Memory B cell (primary cell): ENCODE results near the gene DNAH3.
"Not testable (repeated sequence)": the region's sequence is repeated elsewhere in the genome, so short reads cannot be mapped to it uniquely, and the experiment has no call there.

Source experiments
- ATAC-seq: fragments of 150-1000 bp; cut with Tn5 transposase; 2 replicates; pipeline ENCODE4 v1.10.0; 2021; ENCODE audit warnings: low read depth, mild to moderate bottlenecking, moderate library complexity
- DNase-seq, 2 donors: peaks; one replicate each; pipeline ENCODE4 v3.0.0; 2022; ENCODE audit warnings: low spot score in 2 of 2
- H3K27ac Mint-ChIP-seq: one replicate; pipeline ENCODE4 v1.8.0; 2022; ENCODE audit warnings: mild to moderate bottlenecking, moderate library complexity, mixed read lengths
- H3K27me3 Mint-ChIP-seq: one replicate; pipeline ENCODE4 v1.8.0; 2022; ENCODE audit warnings: mixed read lengths
- H3K36me3 Mint-ChIP-seq: one replicate; pipeline ENCODE4 v1.8.0; 2022; ENCODE audit warnings: mild to moderate bottlenecking, mixed read lengths
- H3K4me1 Mint-ChIP-seq: one replicate; pipeline ENCODE4 v1.8.0; 2022; ENCODE audit warnings: mixed read lengths
- H3K4me3 Mint-ChIP-seq: one replicate; pipeline ENCODE4 v1.8.0; 2022; ENCODE audit warnings: mild to moderate bottlenecking, moderate library complexity, mixed read lengths
- H3K9me3 Mint-ChIP-seq: one replicate; pipeline ENCODE4 v1.8.0; 2022; ENCODE audit warnings: mixed read lengths

The DNAH3 gene

GRCh38 chr16:20956319-20956718, 194.3 kb downstream of the DNAH3 start:
- H3K9me3 Mint-ChIP-seq: no peaks in the 10 kb centered on the region
- H3K4me1 Mint-ChIP-seq: peaks cover 2% of the 10 kb centered on the region
- no peak overlapping the region for H3K27ac Mint-ChIP-seq
- no peak overlapping the region for H3K4me3 Mint-ChIP-seq
- no peaks in the 10 kb centered on the region for H3K36me3 Mint-ChIP-seq
- no peak for DNase-seq
- no peak for ATAC-seq
- H3K27me3 Mint-ChIP-seq: peaks cover 7% of the 10 kb centered on the region

- Mint-ChIP-seq H3K9me3 (no peaks in the 10 kb centered on the region), H3K4me3 (no peak overlapping the region), H3K27ac (no peak overlapping the region), H3K4me1 (peaks cover 2% of the 10 kb centered on the region), H3K27me3 (peaks cover 10% of the 10 kb centered on the region), H3K36me3 (no peaks in the 10 kb centered on the region)
- ATAC-seq: no peak
- no peak for DNase-seq
Measured at GRCh38 chr16:20954574-20954973, 196.1 kb downstream of the DNAH3 start.

- peaks cover 11% of the 10 kb centered on the region for H3K27me3 Mint-ChIP-seq
- no peak overlapping the region for H3K27ac Mint-ChIP-seq
- no peaks in the 10 kb centered on the region for H3K9me3 Mint-ChIP-seq
- H3K36me3 Mint-ChIP-seq: no peaks in the 10 kb centered on the region
- ATAC-seq: no peak
- no peak for DNase-seq
- H3K4me1 Mint-ChIP-seq: peaks cover 2% of the 10 kb centered on the region
- H3K4me3 Mint-ChIP-seq: no peak overlapping the region
Measured at GRCh38 chr16:20952139-20952920, 198.3 kb downstream of the DNAH3 start.

- no peak overlapping the region for H3K4me3 Mint-ChIP-seq
- no peak overlapping the region for H3K27ac Mint-ChIP-seq
- no peaks in the 10 kb centered on the region for H3K36me3 Mint-ChIP-seq
- peaks cover 9% of the 10 kb centered on the region for H3K27me3 Mint-ChIP-seq
- DNase-seq: no peak
- no peak for ATAC-seq
- H3K9me3 Mint-ChIP-seq: no peaks in the 10 kb centered on the region
- H3K4me1 Mint-ChIP-seq: peaks cover 2% of the 10 kb centered on the region
Measured at GRCh38 chr16:20950294-20950693, 200.4 kb downstream of the DNAH3 start.

GRCh38 chr16:20949660-20950059, 201.0 kb downstream of the DNAH3 start:
- Mint-ChIP-seq H3K9me3 (no peaks in the 10 kb centered on the region), H3K27me3 (peaks cover 9% of the 10 kb centered on the region), H3K36me3 (no peaks in the 10 kb centered on the region), H3K4me1 (peaks cover 2% of the 10 kb centered on the region), H3K4me3 (no peak overlapping the region), H3K27ac (no peak overlapping the region)
- no peak for ATAC-seq
- no peak for DNase-seq

- no peaks in the 10 kb centered on the region for H3K36me3 Mint-ChIP-seq
- no peak for DNase-seq
- no peak overlapping the region for H3K27ac Mint-ChIP-seq
- H3K9me3 Mint-ChIP-seq: no peaks in the 10 kb centered on the region
- H3K4me3 Mint-ChIP-seq: no peak overlapping the region
- no peaks in the 10 kb centered on the region for H3K4me1 Mint-ChIP-seq
- peaks cover 7% of the 10 kb centered on the region for H3K27me3 Mint-ChIP-seq
- no peak for ATAC-seq
Measured at GRCh38 chr16:20948444-20948843, 202.2 kb downstream of the DNAH3 start.

GRCh38 chr16:20946015-20946629, 204.5 kb downstream of the DNAH3 start:
- no peak overlapping the region for H3K27ac Mint-ChIP-seq
- H3K27me3 Mint-ChIP-seq: peaks cover 3% of the 10 kb centered on the region
- H3K4me3 Mint-ChIP-seq: no peak overlapping the region
- DNase-seq (no peak), ATAC-seq (no peak)
- H3K4me1 Mint-ChIP-seq: peaks cover 2% of the 10 kb centered on the region
- H3K9me3 Mint-ChIP-seq: no peaks in the 10 kb centered on the region
- H3K36me3 Mint-ChIP-seq: no peaks in the 10 kb centered on the region

- not testable (repeated sequence) for ATAC-seq, H3K4me1 Mint-ChIP-seq, H3K27ac Mint-ChIP-seq
Measured at GRCh38 chr16:20945575-20945875, 205.1 kb downstream of the DNAH3 start.

GRCh38 chr16:20944861-20945574, 205.6 kb downstream of the DNAH3 start:
- Mint-ChIP-seq H3K27ac (no peak overlapping the region), H3K4me1 (peaks cover 6% of the 10 kb centered on the region), H3K36me3 (no peaks in the 10 kb centered on the region), H3K9me3 (no peaks in the 10 kb centered on the region), H3K4me3 (no peak overlapping the region), H3K27me3 (peaks cover 1% of the 10 kb centered on the region)
- ATAC-seq (peak; percentile 66), DNase-seq (no peak)

More at GRCh38 chr16:20945575-20945875, 205.1 kb downstream of the DNAH3 start:
- H3K27me3 Mint-ChIP-seq, H3K4me3 Mint-ChIP-seq, H3K9me3 Mint-ChIP-seq, DNase-seq, H3K36me3 Mint-ChIP-seq: not testable (repeated sequence)

- no peak for DNase-seq
- no peak overlapping the region for H3K27ac Mint-ChIP-seq
- no peaks in the 10 kb centered on the region for H3K27me3 Mint-ChIP-seq
- H3K9me3 Mint-ChIP-seq: no peaks in the 10 kb centered on the region
- ATAC-seq: no peak
- H3K4me3 Mint-ChIP-seq: no peak overlapping the region
- H3K4me1 Mint-ChIP-seq: peaks cover 6% of the 10 kb centered on the region
- H3K36me3 Mint-ChIP-seq: no peaks in the 10 kb centered on the region
Measured at GRCh38 chr16:20942256-20942655, 208.4 kb downstream of the DNAH3 start.

GRCh38 chr16:20941636-20941926, 209.1 kb downstream of the DNAH3 start:
- no peaks in the 10 kb centered on the region for H3K9me3 Mint-ChIP-seq
- H3K27me3 Mint-ChIP-seq: no peaks in the 10 kb centered on the region
- H3K27ac Mint-ChIP-seq: no peak overlapping the region
- ATAC-seq (no peak), DNase-seq (no peak)
- H3K4me3 Mint-ChIP-seq: no peak overlapping the region
- peaks cover 6% of the 10 kb centered on the region for H3K4me1 Mint-ChIP-seq
- no peaks in the 10 kb centered on the region for H3K36me3 Mint-ChIP-seq

GRCh38 chr16:20940871-20941635, 209.6 kb downstream of the DNAH3 start:
- Mint-ChIP-seq H3K4me1 (peaks cover 6% of the 10 kb centered on the region), H3K27me3 (no peaks in the 10 kb centered on the region), H3K36me3 (no peaks in the 10 kb centered on the region), H3K4me3 (no peak overlapping the region), H3K9me3 (no peaks in the 10 kb centered on the region), H3K27ac (no peak overlapping the region)
- no peak for DNase-seq
- ATAC-seq: no peak

- H3K9me3 Mint-ChIP-seq: no peaks in the 10 kb centered on the region
- H3K27me3 Mint-ChIP-seq: no peaks in the 10 kb centered on the region
- peaks cover 6% of the 10 kb centered on the region for H3K4me1 Mint-ChIP-seq
- no peak overlapping the region for H3K4me3 Mint-ChIP-seq
- no peak overlapping the region for H3K27ac Mint-ChIP-seq
- ATAC-seq (no peak), DNase-seq (no peak)
- H3K36me3 Mint-ChIP-seq: no peaks in the 10 kb centered on the region
Measured at GRCh38 chr16:20939611-20940010, 211.0 kb downstream of the DNAH3 start.

GRCh38 chr16:20938426-20938825, 212.2 kb downstream of the DNAH3 start:
- ATAC-seq: no peak
- Mint-ChIP-seq H3K27me3 (no peaks in the 10 kb centered on the region), H3K36me3 (no peaks in the 10 kb centered on the region), H3K4me1 (peaks cover 6% of the 10 kb centered on the region), H3K9me3 (no peaks in the 10 kb centered on the region), H3K27ac (no peak overlapping the region), H3K4me3 (no peak overlapping the region)
- no peak for DNase-seq
